K562 (cell line): ENCODE results near the gene ID2. TPM values are rescaled to one million over a fixed set of nuclear protein-coding genes. Genes with fewer than 3 reads are reported as not detected.

Source experiments
- CEBPB ChIP-seq: fragments of 450-650 bp; IDR thresholded peaks from 2 replicates; pipeline ENCODE4 v1.6.1; 2016; ENCODE audit warnings: missing genetic modification characterization, missing compliant biosample characterization
- CHAMP1 ChIP-seq: fragments of 450-650 bp; IDR thresholded peaks from 2 replicates; pipeline ENCODE4 v1.6.1; 2016; ENCODE audit warnings: mild to moderate bottlenecking
- CHD2 ChIP-seq: IDR thresholded peaks from 2 replicates; pipeline ENCODE4 v1.6.1; 2011; ENCODE audit warnings: low read depth, low read length
- LARP7 ChIP-seq: fragments of 450-650 bp; IDR thresholded peaks from 2 replicates; pipeline ENCODE4 v1.6.1; 2016
- MAFG ChIP-seq: fragments of 450-650 bp; conservative IDR thresholded peaks from 2 replicates; pipeline ENCODE4 v1.6.1; 2016; ENCODE audit warnings: missing genetic modification characterization, missing compliant biosample characterization
- MITF ChIP-seq: IDR thresholded peaks from 2 replicates; pipeline ENCODE4 v1.6.1; 2014; ENCODE audit warnings: antibody characterized with exemption
- NBN ChIP-seq: fragments of 450-650 bp; IDR thresholded peaks from 2 replicates; pipeline ENCODE4 v1.6.1; 2016; ENCODE audit warnings: low read depth, mild to moderate bottlenecking
- NR1H2 ChIP-seq: sonication (generic); formaldehyde crosslinking; IDR thresholded peaks from 2 replicates; pipeline ENCODE4 v1.4.0; 2020; ENCODE audit warnings: mild to moderate bottlenecking, missing genetic modification reagents
- RBFOX2 ChIP-seq: fragments of 200-400 bp; formaldehyde crosslinking; IDR thresholded peaks from 2 replicates; pipeline ENCODE4 v1.6.1; 2017; ENCODE audit warnings: low read depth, mild to moderate bottlenecking, low read length, moderate library complexity
- RFX1 ChIP-seq: fragments of 450-650 bp; IDR thresholded peaks from 2 replicates; pipeline ENCODE4 v1.6.1; 2016; ENCODE audit warnings: mild to moderate bottlenecking, moderate library complexity
- TCF3 ChIP-seq: sonication (generic); formaldehyde crosslinking; IDR thresholded peaks from 2 replicates; pipeline ENCODE4 v1.4.0; 2020; ENCODE audit warnings: mild to moderate bottlenecking, missing genetic modification reagents
- YBX1 ChIP-seq: fragments of 450-650 bp; IDR thresholded peaks from 2 replicates; pipeline ENCODE4 v1.7.1; 2016; ENCODE audit warnings: mild to moderate bottlenecking
- YY1 ChIP-seq, 3 experiments: IDR thresholded peaks; 2 replicates each; pipeline ENCODE4 v1.6.1; 2011; ENCODE audit warnings: low read length in 2 of 3, mild to moderate bottlenecking in 2 of 3, moderate library complexity in 2 of 3, borderline replicate concordance in 1 of 3, control low read depth in 1 of 3, low read depth in 1 of 3; ENCODE audit not compliant: insufficient read depth in 3 of 3, insufficient replicate concordance in 2 of 3, control insufficient read depth in 1 of 3, insufficient read length in 1 of 3; ENCODE audit errors: extremely low read depth in 1 of 3
- ZNF174 ChIP-seq: fragments of 250-450 bp; sonication (Bioruptor Pico); IDR thresholded peaks from 2 replicates; pipeline ENCODE4 v1.4.0; 2020; ENCODE audit warnings: mild to moderate bottlenecking
- ZNF184 ChIP-seq: sonication (generic); formaldehyde crosslinking; IDR thresholded peaks from 2 replicates; pipeline ENCODE4 v1.5.0; 2020; ENCODE audit warnings: missing genetic modification reagents
- ZNF398 ChIP-seq: fragments of 250-450 bp; sonication (Bioruptor Pico); IDR thresholded peaks from 2 replicates; pipeline ENCODE4 v1.8.0; 2021; ENCODE audit warnings: moderate library complexity, mild to moderate bottlenecking, inconsistent platforms
- ZNF431 ChIP-seq: sonication (generic); formaldehyde crosslinking; IDR thresholded peaks from 2 replicates; pipeline ENCODE4 v1.8.0; 2022; ENCODE audit warnings: mild to moderate bottlenecking, missing genetic modification reagents
- ZNF449 ChIP-seq: fragments of 250-450 bp; sonication (Bioruptor Pico); IDR thresholded peaks from 2 replicates; pipeline ENCODE4 v1.8.0; 2022; ENCODE audit warnings: moderate library complexity, mild to moderate bottlenecking, inconsistent platforms
- ZNF639 ChIP-seq, 2 experiments: fragments of 200-800 bp in 1 of 2; sonication (Bioruptor generic) in 1 of 2; sonication (generic) in 1 of 2; formaldehyde crosslinking in 1 of 2; IDR thresholded peaks in 1 of 2; conservative IDR thresholded peaks in 1 of 2; 2 replicates each; pipeline versions ENCODE4 v1.5.0 to v1.6.1; 2016 to 2020; ENCODE audit warnings: missing compliant biosample characterization in 1 of 2, missing genetic modification characterization in 1 of 2, missing genetic modification reagents in 1 of 2
- polyA plus RNA-seq, 8 experiments: library from polyadenylated mRNA; depleted of rRNA in 4 of 8; stranded (reverse) in 5 of 8; unstranded in 3 of 8; fragments of >200 nt; fragmentation: Nextera tagmentation in 2 of 8; fragmentation: Illumina TruSeq in 1 of 8; extraction: Ambion mirVana in 2 of 8; extraction: Trizol in 1 of 8; gene quantifications; 2 replicates each; pipeline versions ENCODE4 v1.2.1 to v1.2.3, GENCODE V29; 2011 to 2014; ENCODE audit warnings: inconsistent platforms in 1 of 8, missing spikeins in 1 of 8
- total RNA-seq, 7 experiments: library from RNA; depleted of rRNA in 6 of 7; stranded (reverse); fragments of >200 nt in 6 of 7; fragmentation: Illumina TruSeq in 2 of 7; extraction: Trizol in 2 of 7; gene quantifications; 2 replicates each; pipeline versions ENCODE4 v1.2.1 to v1.2.3, GENCODE V29; 2011 to 2021; ENCODE audit warnings: low replicate concordance in 1 of 7

ID2 gene
- total and polyA plus RNA-seq, 9 of the 15 experiments (the other 6 are each of a cell fraction or from before 2014, with no cell fraction given) = 8.0 to 35.7 (median 16.6) TPM

- no peak for TF ChIP-seq ZNF184
- TF ChIP-seq CHAMP1 = no peak
- TF ChIP-seq YBX1 = no peak
- 0 out of 2 replicates have a peak, but pooled peaks have one; percentile 13 for TF ChIP-seq NBN
- TF ChIP-seq ZNF431 = no peak
- TF ChIP-seq ZNF639 (CRISPR knock-in tag; conservative IDR thresholded peaks at IDR 0.05 in 1 of 2, IDR thresholded peaks at IDR 0.05 in 1 of 2) = no peak
- no peak for TF ChIP-seq LARP7
- no peak for TF ChIP-seq CEBPB (tag)
- TF ChIP-seq NR1H2 (CRISPR knock-in tag) = no peak
- TF ChIP-seq RBFOX2 = peak; percentile 64
- TF ChIP-seq CHD2 = no peak
- TF ChIP-seq ZNF398 (CRISPR knock-in tag) = no peak
- no peak for TF ChIP-seq ZNF449
- TF ChIP-seq TCF3 (CRISPR knock-in tag) = no peak
- no peak for TF ChIP-seq MITF
- TF ChIP-seq RFX1 = no peak
- no peak for TF ChIP-seq ZNF174
- TF ChIP-seq MAFG (tag) = no peak
- no peak for TF ChIP-seq YY1 (IDR thresholded peaks at IDR 0.05; ENCODE audit: borderline replicate concordance in 1 of 3, control insufficient read depth in 1 of 3, extremely low read depth in 1 of 3, insufficient read depth in 3 of 3, insufficient read length in 1 of 3, insufficient replicate concordance in 2 of 3, low read depth in 1 of 3, low read length in 2 of 3)
These were observed 3.2 kb downstream of the ID2 start (continued) for GRCh38 chr2:8684878-8685696.
